GM23338 (cell line): ENCODE data around the gene IER5L. TPM values are rescaled to one million over a fixed set of nuclear protein-coding genes. Genes with fewer than 3 reads are reported as not detected.

ENCODE experiments used
- ATAC-seq: fragments of 200-7000 bp; cut with Tn5 transposase; 3 replicates; pipeline ENCODE4 v1.9.1; 2020
- DNase-seq: peaks from one replicate; pipeline ENCODE4 v3.0.0-alpha.2; 2015; ENCODE audit warnings: low spot score
- H2AFZ ChIP-seq: fragments of 200-600 bp; sonication (generic); 2 replicates; pipeline ENCODE4 v1.8.0; 2016; ENCODE audit warnings: antibody characterized with exemption, mild to moderate bottlenecking, moderate library complexity
- H3F3A ChIP-seq: fragments of 200-600 bp; sonication (generic); replicated peaks from 2 replicates; pipeline ENCODE4 v1.8.0; 2017; ENCODE audit warnings: antibody characterized with exemption, mixed run types, low read depth
- H3K27ac ChIP-seq: fragments of 200-600 bp; sonication (generic); 2 replicates; pipeline ENCODE4 v1.6.1; 2016; ENCODE audit warnings: low read depth
- H3K27me3 ChIP-seq: fragments of 200-600 bp; sonication (generic); 2 replicates; pipeline ENCODE4 v1.8.0; 2016; ENCODE audit warnings: mild to moderate bottlenecking, mixed run types, moderate library complexity; ENCODE audit not compliant: insufficient read depth
- H3K36me3 ChIP-seq: fragments of 200-600 bp; sonication (generic); 2 replicates; pipeline ENCODE4 v1.8.0; 2016; ENCODE audit warnings: mild to moderate bottlenecking; ENCODE audit not compliant: insufficient read depth
- H3K4me1 ChIP-seq: fragments of 200-600 bp; sonication (generic); 2 replicates; pipeline ENCODE4 v1.8.0; 2016; ENCODE audit warnings: mild to moderate bottlenecking, moderate library complexity; ENCODE audit not compliant: insufficient read depth
- H3K4me2 ChIP-seq: fragments of 200-600 bp; sonication (generic); 2 replicates; pipeline ENCODE4 v1.7.1; 2017; ENCODE audit warnings: mixed run types
- H3K4me3 ChIP-seq: fragments of 200-600 bp; sonication (generic); 2 replicates; pipeline ENCODE4 v1.6.1; 2016; ENCODE audit warnings: mixed run types
- H3K79me2 ChIP-seq: fragments of 200-600 bp; sonication (generic); replicated peaks from 2 replicates; pipeline ENCODE4 v1.8.0; 2017; ENCODE audit warnings: mild to moderate bottlenecking; ENCODE audit not compliant: insufficient read depth
- H3K9me2 ChIP-seq: fragments of 200-600 bp; sonication (generic); 2 replicates; pipeline ENCODE4 v1.8.0; 2017; ENCODE audit not compliant: insufficient read depth
- H4K20me1 ChIP-seq: fragments of 200-600 bp; sonication (generic); replicated peaks from 2 replicates; pipeline ENCODE4 v1.8.0; 2017; ENCODE audit warnings: mild to moderate bottlenecking; ENCODE audit not compliant: insufficient read depth
- H3K27ac Mint-ChIP-seq: 2 replicates; pipeline ENCODE4 v1.8.0; 2020; ENCODE audit warnings: inconsistent platforms, mild to moderate bottlenecking, moderate library complexity, mixed read lengths
- H3K27me3 Mint-ChIP-seq: 3 replicates; pipeline ENCODE4 v1.8.0; 2022; ENCODE audit warnings: low read depth, mild to moderate bottlenecking, moderate library complexity, mixed read lengths, inconsistent platforms; ENCODE audit not compliant: insufficient read depth, poor library complexity
- H3K36me3 Mint-ChIP-seq: 3 replicates; pipeline ENCODE4 v1.8.0; 2021; ENCODE audit warnings: low read depth, mild to moderate bottlenecking, inconsistent platforms, moderate library complexity, mixed read lengths
- H3K4me1 Mint-ChIP-seq: 3 replicates; pipeline ENCODE4 v1.8.0; 2020; ENCODE audit warnings: mild to moderate bottlenecking, inconsistent platforms, mixed read lengths
- H3K4me3 Mint-ChIP-seq: 3 replicates; pipeline ENCODE4 v1.8.0; 2021; ENCODE audit warnings: moderate library complexity, mild to moderate bottlenecking, inconsistent platforms, mixed read lengths
- H3K9me3 Mint-ChIP-seq: 3 replicates; pipeline ENCODE4 v1.8.0; 2020; ENCODE audit warnings: moderate library complexity, mild to moderate bottlenecking, inconsistent platforms, mixed read lengths
- CREB1 ChIP-seq: fragments of 250-450 bp; sonication (Bioruptor Pico); IDR thresholded peaks from 2 replicates; pipeline ENCODE4 v1.5.0; 2020; ENCODE audit warnings: low read depth, mild to moderate bottlenecking, moderate library complexity
- CTCF ChIP-seq, 2 experiments: fragments of 200-600 bp in 1 of 2; sonication (generic) in 1 of 2; conservative IDR thresholded peaks; 2 replicates each; pipeline versions ENCODE4 v1.5.1 to v1.6.1; 2016 to 2017; ENCODE audit warnings: antibody characterized with exemption in 2 of 2, low read depth in 2 of 2, mild to moderate bottlenecking in 2 of 2, moderate library complexity in 1 of 2
- ETS1 ChIP-seq: IDR thresholded peaks from 2 replicates; pipeline ENCODE4 v1.6.1; 2016; ENCODE audit warnings: antibody characterized with exemption
- EZH2phosphoT487 ChIP-seq: fragments of 200-600 bp; sonication (generic); IDR thresholded peaks from one replicate; pipeline ENCODE4 v1.8.1; 2018; ENCODE audit warnings: antibody characterized with exemption; ENCODE audit not compliant: unreplicated experiment
- NANOG ChIP-seq: IDR thresholded peaks from 2 replicates; pipeline ENCODE4 v1.6.1; 2016; ENCODE audit warnings: antibody characterized with exemption, borderline replicate concordance
- POLR2AphosphoS5 ChIP-seq: IDR thresholded peaks from 2 replicates; pipeline ENCODE4 v1.6.1; 2016; ENCODE audit warnings: antibody characterized with exemption, low read depth
- STAT1 ChIP-seq: IDR thresholded peaks from one replicate; pipeline ENCODE4 v1.6.1; 2016; ENCODE audit warnings: antibody characterized with exemption; ENCODE audit not compliant: unreplicated experiment
- ZNF114 ChIP-seq: fragments of 250-450 bp; sonication (Bioruptor Pico); IDR thresholded peaks from 2 replicates; pipeline ENCODE4 v1.5.0; 2020; ENCODE audit warnings: mild to moderate bottlenecking, moderate library complexity
- ZNF331 ChIP-seq: fragments of 250-450 bp; sonication (Bioruptor Pico); IDR thresholded peaks from 2 replicates; pipeline ENCODE4 v1.5.0; 2020; ENCODE audit warnings: low read depth, mild to moderate bottlenecking, moderate library complexity
- polyA plus RNA-seq: library from polyadenylated mRNA; unstranded; fragments of >200 nt; fragmentation: Nextera tagmentation; extraction: Ambion mirVana; gene quantifications from 2 replicates; pipeline ENCODE4 v1.2.1, GENCODE V29; 2016
- total RNA-seq: library from RNA; depleted of rRNA; stranded (reverse); fragments of >200 nt; shearing (Covaris generic); gene quantifications from 2 replicates; pipeline ENCODE4 v1.2.3, GENCODE V29; 2014

Gene IER5L
- total and polyA plus RNA-seq, 2 experiments from 2014 or later, result 0.19 to 0.90 TPM

GRCh38 chr9:129202613-129203555 is 24.8 kb upstream of the IER5L start:
- Histone ChIP-seq H3K79me2 (no peaks in the 10 kb centered on the region), H3F3A (peaks cover 3% of the 10 kb centered on the region; the same call in 1 of the 2 replicates), H3K27me3 (0 out of 2 replicates have a peak, but pooled peaks cover 8% of the 10 kb centered on the region), H2AFZ (peak overlapping the region; percentile 97), H3K27ac (no peak overlapping the region), H3K9me2 (no peaks in the 10 kb centered on the region), H3K4me2 (peak overlapping the region; percentile 85), H4K20me1 (no peaks in the 10 kb centered on the region), H3K36me3 (no peaks in the 10 kb centered on the region), H3K4me3 (peak overlapping the region; percentile 95), H3K4me1 (peaks cover 2% of the 10 kb centered on the region; the same call in 1 of the 2 replicates)
- peak; percentile 93 for DNase-seq
- peaks cover 15% of the 10 kb centered on the region for H3K4me1 Mint-ChIP-seq
- peak; percentile 84 for ATAC-seq
- H3K9me3 Mint-ChIP-seq, result no peaks in the 10 kb centered on the region
- no peak overlapping the region for H3K27ac Mint-ChIP-seq
- peak overlapping the region; percentile 76 for H3K4me3 Mint-ChIP-seq
- TF ChIP-seq ETS1 (peak; percentile 97), CTCF (conservative IDR thresholded peaks at IDR 0.05; ENCODE audit: low read depth in 2 of 2) (no peak), CREB1 (CRISPR knock-in tag) (peak; percentile 5; the same call in 1 of the 2 replicates)
- peaks cover 28% of the 10 kb centered on the region for H3K27me3 Mint-ChIP-seq
- H3K36me3 Mint-ChIP-seq, result no peaks in the 10 kb centered on the region

GRCh38 chr9:129201866-129202265 is 23.8 kb upstream of the IER5L start:
- Mint-ChIP-seq H3K36me3 (no peaks in the 10 kb centered on the region), H3K27ac (no peak overlapping the region), H3K4me3 (no peak overlapping the region), H3K4me1 (peaks cover 8% of the 10 kb centered on the region), H3K9me3 (no peaks in the 10 kb centered on the region), H3K27me3 (peaks cover 24% of the 10 kb centered on the region)
- Histone ChIP-seq H3K36me3 (no peaks in the 10 kb centered on the region), H3K4me2 (no peak overlapping the region), H3K4me1 (no peaks in the 10 kb centered on the region; the same call in 1 of the 2 replicates), H2AFZ (no peak overlapping the region), H3K79me2 (no peaks in the 10 kb centered on the region), H3K4me3 (no peak overlapping the region), H3K27me3 (0 out of 2 replicates have a peak, but pooled peaks cover 9% of the 10 kb centered on the region), H4K20me1 (no peaks in the 10 kb centered on the region), H3K27ac (no peak overlapping the region), H3F3A (no peaks in the 10 kb centered on the region; the same call in 1 of the 2 replicates), H3K9me2 (no peaks in the 10 kb centered on the region)
- DNase-seq (no peak), ATAC-seq (no peak)
- TF ChIP-seq NANOG (no peak), STAT1 (no peak), CTCF (conservative IDR thresholded peaks at IDR 0.05; ENCODE audit: low read depth in 2 of 2) (no peak), ZNF114 (CRISPR knock-in tag) (no peak), ZNF331 (CRISPR knock-in tag) (no peak), POLR2AphosphoS5 (no peak), EZH2phosphoT487 (no peak)
